GM21529 (cell line): ENCODE results near the gene ETS1.

Experiments used
- ATAC-seq: cut with Tn5 transposase; IDR thresholded peaks from one replicate; pipeline ENCODE4 v1.9.1; 2021; ENCODE audit not compliant: unreplicated experiment

Gene ETS1

DNA sequence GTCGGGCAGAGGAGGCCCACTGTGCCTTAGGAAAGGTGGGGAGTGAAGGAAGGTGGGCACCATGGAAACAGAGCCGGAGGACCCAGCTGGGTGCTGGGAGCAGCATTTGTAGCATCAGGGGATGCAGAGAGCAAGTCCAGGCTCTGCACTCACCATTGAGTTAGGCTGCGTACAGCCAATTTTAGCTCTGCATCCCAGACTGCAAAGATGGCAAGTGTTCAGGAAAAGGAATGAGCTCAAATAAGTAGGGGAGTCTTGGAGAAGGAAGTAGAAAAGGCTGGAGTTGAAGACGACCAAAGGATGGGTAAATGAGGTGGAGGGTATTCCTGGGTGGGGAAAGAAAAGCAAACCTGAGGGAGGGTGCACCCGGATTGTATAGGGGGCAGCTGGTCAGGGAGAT, 31.6 kb upstream of the ETS1 start:
- no peak for ATAC-seq

DNA sequence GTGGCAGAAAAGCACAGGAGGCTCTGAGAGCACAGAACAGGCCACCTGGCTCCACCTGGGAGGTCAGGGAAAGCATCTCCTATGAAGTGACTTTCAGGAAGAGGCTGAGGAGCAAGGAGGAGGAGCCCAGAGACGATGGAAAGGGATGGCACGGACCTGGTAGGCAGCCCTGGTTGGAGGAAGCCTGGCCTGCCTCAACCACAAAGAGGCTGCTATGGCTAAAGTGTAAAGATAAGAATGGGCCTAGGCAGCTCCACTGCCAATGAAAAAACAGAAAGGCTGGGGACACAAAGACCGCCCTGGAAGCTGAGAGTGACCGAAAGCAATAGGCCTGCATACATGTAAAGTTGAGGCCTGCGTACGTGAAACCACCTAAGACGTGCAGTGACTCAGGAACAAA, 31.2 kb upstream of the ETS1 start:
- ATAC-seq, result no peak

DNA sequence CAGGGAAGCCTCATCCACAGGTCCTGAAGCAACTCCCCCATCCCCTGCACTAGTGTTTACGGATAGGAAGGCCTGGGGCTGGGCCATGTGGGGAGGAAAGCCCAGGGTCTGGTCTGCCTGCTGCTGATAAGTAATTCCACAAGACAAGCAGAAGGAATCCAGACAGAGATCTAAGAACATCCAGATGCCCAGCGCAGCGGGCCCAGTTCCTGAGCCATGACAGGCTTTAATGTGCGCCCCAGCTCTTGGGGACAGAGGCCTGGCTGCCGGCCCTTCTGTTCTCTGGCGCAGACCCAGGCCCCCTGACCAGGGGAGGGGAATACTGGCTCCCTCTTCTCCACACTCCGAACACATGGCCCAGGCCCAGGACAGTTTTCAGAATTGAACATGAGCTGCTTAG, 28.8 kb upstream of the ETS1 start:
- ATAC-seq, result no peak

DNA sequence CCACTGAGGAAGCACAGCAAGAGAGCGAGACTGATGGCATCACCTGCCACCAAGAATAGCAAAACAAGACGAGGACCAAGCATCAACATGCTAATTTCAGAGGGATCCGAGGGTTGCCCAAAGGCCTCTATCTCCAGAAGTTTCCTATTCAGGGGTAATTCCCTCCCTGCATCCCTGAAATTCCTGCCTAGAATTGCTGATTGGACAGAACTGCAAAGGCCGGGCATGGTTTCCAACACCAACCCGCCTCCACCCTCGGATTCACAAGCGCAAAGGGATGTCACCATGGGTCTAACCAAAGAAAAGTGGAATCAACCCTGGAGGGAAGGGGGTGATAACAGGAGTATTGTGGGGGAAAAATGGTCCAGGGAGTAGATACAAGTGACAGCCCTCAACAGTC, 28.3 kb upstream of the ETS1 start:
- no peak for ATAC-seq

DNA sequence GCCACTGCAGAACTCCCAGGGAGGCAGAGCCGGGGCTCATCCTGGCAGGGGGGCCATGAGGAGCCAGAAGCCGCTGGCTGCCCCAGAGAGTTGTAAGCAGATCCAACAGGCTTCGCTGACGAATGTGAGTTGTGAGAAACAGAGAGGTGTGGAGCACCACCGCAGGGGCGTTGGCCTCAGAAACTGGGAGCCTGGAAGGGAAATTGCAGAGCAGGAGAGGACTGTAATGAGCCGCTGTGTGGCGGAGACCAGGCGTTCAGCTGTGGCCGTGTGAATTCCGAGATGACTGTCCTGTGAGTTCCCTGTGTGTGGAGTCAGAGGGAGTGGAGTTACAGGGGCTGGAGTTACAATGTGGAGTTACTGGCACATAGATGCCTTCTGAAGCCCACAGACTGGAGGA, 27.7 kb upstream of the ETS1 start:
- no peak for ATAC-seq

DNA sequence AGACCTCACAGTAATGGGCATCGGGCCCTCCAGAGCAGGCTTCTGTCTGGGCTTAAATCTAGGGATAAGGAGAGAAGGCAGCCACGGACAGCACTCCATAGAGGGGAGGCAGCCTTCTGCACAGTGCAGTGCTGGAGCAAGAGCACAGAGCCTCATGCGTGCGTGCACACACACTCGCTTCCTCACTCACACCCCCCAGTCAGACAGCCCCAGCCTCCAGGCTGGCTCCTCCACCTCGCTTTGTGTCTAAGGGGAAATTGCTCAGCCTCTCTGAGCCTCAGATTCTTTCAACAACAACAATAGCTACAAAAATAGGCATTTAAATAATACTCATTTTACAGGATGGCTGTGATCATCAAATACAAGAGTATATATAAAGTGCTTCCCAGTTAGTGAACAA, 26.7 kb upstream of the ETS1 start:
- no peak for ATAC-seq

DNA sequence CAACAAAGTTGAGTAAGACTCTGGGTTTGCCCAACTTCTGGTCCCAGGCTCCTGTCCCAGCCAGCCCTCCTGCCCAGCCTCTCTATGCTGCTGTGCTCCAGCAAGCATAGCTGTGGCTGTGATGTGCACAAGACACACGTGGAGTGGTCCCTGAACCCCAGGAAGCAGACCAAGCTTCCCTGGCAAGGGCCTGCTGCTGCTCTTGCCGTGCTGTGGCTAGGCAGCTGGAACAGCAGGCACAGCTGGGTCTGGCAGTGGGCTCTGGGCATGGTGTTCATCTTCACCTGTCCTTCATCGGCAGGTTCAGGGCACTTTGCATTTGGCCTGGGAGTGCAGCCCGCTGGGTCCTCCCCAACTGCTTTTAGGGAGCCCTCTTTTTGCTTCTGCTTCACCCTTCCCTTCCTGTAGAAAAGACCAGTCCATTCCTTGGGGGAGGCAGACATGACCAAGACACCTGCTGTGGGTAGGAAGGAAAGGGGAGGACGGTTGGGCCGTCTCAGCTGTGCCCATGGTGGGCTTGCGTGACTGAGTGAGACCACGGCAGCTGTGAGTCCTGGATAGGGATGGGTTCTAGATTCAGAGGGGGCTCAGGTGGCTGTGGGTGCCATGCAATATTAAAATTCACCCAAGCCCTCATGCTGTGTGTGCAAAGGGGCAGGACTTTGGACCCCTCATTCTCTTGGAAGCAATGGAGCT, 26.1 kb upstream of the ETS1 start:
- ATAC-seq, result no peak

DNA sequence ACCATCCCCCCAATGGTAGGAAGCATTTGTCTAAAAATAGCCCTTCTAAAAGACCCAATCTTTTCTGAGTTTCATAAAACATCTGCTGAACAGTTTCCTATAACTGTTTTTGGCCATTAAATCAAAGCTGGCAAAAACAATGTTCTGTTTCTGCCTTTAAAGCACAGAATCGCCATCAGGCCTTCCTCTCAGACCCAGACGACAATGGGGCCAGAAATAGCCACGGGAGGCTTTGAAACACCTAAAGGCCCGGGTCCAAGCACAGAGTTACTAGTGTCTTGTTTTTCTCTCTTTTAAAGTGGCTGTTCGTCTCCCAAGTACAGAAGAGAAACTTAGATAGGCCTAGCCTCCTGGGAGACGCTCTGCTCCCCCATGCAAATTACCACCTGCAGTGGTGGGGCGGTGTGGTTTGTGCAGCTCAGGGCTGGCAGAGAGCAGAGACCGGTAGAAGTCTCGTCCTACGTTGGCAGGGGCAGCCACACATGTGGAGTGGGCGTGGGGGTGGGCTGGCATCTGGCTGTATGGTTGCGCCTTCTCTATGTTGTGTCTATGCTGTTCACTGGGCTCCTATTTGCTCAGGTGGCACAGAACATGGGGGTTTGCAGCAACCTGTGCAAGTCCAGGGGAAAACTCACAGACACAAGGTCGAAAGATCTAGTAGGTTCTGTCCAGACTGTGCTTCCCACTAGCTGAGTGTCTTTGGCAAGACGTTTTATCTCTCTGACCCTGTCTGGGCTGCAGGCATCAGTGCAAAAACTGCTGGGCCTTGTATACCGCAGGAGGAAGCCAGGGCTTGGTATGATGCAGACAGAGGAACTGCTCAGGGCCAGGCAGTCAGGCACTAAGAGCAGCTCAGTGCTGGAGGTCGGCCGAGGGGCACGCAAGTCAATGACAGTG, 23.6 kb upstream of the ETS1 start:
- ATAC-seq, result peak; percentile 97

DNA sequence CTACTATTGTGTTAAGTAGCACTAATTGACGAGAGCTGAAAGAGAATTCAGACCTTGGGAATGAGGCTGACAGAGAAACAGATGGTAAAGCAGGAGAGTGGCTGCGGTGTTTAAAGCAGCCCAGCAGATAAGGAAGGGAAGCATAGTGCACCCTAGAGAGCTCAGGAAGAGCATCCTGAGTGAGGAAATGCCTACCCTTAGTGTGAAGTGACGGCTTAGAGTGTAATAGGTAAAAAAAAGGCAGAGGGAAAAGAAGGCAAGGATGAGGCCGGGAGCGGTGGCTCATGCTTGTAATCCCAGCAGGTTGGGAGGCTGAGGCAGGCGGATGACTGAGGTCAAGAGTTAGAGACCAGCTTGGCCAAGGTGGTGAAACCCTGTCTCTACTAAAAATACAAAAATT, 22.4 kb upstream of the ETS1 start:
- ATAC-seq, result no peak

DNA sequence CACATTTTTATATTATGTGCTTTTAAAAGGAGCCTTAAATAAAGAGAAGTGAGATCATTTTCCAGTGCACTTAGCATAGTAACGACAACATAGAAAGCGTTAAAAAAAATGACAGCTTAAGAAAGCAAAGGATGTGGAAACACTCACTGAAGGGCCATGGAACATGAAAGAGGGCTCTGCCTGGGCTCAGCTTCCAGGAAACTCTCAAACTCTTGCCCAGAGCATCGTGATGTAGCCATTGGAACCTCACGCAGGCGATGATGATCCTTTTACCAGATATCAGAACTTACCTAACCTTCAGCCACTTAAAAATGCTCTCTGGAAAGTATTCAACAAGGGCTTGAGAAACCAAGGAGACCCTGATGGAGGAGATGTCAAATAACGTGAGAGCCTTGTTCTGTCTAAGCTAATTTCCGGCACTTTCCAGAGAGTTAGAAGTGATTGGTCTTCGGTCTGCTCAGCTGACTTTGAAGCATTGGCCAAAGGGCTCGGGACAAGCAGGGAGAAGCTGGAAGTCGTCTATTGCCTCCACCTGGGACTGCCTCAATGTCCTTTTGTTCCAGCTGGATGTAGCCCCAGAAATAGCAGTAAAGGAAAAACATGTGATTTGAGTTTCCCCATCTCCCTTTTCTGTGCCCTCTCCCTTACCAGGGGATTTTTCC, 21.5 kb upstream of the ETS1 start:
- ATAC-seq, result no peak

DNA sequence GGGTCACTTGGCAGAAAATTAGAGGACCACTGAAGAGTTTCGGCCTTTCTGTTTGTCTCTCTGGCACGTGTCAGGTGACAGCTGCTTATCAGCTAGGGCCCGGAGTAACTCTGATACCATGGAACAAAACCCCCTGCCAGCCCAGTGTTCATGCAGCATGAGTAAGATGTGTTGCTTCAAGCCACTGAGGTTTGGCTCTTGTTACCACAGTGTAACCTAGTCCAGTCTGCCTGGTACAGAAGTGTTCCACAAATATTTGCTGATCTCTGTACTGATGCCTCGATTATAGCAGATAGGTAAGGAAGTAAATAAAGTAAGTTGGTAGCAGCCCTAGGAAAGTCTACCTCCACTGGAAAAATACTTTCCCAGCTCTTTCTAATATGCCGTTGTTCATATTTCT, 20.5 kb upstream of the ETS1 start:
- ATAC-seq, result no peak

DNA sequence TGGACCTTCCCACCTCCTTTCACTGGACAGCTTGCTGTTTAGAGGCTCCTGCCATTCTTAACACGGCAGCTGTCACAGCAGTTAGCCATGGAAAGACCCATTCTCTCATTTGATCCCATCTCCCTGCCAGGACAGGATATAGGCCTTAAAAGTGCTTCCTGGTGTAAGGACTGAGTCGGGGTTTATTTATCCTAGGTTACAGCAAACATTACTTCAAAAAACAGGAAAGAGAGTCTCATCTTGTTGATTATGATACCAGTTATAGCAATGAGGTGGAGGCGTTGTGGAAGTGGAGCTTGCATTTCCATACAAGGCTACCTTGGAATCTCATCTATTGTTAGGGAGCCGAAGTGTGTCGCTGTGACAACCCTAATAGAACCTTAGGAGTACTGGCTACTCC, 17.4 kb upstream of the ETS1 start:
- ATAC-seq, result no peak

DNA sequence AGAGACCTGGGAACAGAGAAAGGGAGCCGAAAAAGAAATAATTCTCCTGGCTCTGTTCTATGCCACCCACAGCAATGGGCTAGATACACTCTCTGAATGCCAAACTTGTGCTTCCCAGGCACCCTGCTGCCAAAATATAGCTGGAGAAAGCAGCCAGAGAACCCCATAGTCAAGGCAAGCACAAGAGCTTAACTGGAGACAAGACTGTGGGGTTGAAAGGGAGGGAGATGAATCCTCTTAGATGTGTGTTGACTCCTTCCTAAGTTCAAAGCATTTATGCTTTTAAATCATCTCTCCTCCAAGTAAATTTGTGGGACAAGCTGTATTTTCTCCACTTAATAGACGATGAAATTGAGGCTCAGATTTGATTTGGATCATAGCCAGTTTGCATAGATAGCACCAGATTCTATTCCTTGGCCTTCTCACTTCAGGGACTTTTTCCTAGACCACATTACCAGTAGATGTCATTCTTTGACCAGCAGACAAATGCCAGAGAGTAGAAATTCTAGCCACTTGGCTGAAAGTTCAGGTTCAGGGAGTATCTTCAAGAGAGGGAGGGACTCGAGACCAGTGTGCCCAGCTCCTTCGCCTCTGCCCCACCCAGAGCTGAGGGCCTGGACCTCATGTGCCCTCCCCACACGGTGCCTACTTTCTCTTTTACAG, 16.5 kb upstream of the ETS1 start:
- ATAC-seq, result no peak

DNA sequence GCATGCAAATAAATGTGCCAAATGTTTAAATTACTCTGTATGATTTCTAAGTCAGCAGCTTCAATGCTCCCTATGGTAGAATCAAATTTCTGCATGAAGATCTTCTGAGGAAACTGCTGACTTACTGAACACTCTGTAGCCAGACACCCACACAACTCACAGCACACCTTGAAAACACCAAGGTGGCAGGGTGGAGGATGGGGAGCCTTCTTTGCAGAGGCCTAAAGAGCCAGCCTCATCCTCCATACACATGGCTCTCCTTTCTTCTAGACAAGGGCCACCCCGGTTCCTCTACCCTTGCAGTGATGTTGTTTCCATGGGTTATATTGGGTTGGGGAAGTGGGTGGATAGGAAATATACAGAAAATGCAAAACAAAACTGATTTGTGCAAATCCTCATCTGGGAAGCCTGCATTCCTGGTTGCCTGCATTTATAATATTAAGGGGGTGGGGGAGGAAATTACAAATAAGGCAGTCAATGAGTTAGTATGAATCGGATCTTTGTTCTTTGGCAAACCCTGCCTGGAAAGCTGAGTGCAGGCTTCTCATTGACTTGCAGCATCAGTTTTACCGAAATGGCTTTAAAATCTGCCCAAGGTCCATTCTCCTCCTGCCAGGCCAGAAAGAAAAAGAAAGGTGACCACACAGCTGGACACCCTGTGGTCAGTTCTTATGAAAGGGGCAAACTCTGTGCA, 15.8 kb upstream of the ETS1 start:
- ATAC-seq, result no peak

DNA sequence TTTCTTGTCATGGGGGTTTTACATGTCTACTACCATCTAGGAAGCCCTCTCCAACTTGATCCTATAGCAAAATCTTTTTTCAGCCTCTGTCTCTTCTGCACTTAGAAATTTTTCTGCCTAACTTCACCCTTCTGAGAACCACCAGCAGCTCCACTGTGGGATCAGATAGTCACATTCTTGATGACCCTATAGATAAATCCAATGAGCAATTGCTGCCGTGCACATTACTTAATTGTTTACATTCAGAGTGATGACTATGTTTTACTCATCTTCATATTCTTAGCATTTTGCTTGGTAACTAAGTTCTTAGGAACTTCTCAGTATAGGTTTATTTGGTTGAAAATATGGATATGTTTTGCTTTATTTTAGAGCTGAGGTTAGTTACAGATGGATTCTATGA, 12.4 kb upstream of the ETS1 start:
- no peak for ATAC-seq

DNA sequence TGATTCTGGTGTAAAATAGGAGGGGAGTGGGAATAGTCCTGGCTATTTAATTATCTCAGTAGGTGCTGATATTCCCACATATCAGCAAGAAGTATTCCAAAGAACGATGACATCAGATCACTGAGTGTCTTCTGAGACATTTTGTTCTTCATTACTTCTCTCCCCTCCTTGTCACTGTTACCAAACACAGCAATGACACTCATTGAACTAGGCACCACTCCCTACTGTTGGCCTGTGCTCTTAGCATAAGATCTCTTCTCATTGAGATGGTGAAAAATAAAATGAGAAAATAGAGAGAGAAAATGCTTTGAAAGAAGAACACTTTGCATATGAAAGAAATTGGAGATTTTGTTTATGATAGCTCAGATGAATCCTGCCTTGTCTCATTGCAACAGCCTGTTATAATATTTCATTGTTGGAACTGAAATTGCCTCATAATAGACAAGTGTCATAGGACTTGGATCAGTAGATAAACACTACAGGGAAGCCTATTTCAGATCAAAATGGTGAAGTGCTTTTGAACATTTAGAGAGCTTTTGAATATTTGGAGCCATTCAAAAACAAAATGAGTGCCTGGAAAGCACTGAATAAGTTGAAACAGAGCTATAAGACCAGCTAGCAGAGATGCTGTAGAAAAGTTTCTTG, 11.3 kb upstream of the ETS1 start:
- no peak for ATAC-seq

DNA sequence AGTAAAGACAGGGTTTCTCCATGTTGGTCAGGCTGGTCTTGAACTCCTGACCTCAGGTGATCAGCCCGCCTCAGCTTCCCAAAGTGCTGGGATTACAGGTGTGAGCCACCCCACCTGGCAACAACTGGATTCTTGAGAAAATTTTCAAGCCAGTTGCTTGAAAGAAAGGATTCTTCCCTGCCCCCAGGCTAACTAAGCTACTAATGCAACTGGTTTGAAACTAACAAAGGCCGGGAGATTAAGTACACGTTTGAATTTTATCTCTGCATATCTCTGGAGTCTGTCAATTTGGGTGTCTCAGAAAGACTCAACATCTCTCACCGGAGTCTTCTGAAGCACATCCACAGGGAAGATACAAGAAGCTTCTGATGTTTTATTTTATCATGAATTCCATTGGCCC, 10.7 kb upstream of the ETS1 start:
- ATAC-seq, result no peak

DNA sequence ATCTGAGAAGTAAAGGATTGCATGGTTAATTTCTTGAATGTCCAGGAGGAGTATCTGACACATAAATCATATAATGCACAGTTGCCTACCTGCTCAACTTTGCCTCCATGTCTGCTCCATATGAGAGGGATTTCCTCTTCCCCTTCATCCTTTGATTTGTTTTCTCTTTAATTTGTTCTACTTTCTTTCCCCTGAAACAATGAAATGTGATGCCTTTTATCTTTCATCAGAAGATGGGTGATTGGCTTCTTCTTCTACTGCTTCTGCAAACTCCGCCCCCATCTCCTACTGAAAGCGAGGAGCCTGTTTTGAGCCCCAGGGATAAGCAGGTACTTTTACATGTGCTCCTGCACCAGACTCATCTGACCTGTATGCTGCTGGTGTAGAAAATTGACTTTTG, 9.9 kb upstream of the ETS1 start:
- ATAC-seq, result no peak

DNA sequence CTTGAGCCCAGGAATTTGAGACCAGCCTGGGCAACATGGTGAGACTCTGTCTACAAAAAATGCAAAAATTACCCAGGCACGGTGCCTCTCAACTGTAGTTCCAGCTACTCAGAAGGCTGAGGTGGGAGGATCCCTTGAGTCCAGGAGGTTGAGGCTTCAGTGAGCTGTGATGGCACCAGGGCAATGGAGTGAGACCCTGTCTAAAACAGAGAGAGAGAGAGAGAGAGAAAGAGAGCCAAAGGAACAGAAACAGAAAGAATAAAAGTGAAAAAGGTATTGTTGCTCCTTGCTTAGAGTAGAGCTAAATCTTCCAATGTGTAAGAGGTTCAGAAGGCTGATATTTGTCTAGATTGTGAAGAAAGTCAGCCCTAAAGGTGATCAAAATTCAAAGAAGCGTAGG, 8.9 kb upstream of the ETS1 start:
- no peak for ATAC-seq

DNA sequence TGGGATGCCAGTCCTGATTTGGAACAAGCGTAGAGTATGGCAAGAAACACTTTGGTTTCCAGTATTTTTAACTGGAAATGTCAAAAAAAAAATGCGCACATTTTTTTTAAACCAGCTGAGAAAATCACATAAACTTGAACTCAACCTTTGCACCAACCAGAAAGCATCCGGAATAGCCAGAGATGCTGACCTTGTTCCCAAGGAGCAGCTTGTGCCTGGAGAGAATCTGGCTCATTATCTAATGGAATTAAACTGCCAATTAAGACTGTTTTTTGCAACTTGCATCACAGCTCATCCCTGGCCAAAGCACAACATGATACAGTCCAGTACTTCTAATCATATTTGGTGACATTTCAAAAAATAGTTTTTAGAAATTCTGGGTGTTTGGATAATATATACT, 8.4 kb upstream of the ETS1 start:
- no peak for ATAC-seq

DNA sequence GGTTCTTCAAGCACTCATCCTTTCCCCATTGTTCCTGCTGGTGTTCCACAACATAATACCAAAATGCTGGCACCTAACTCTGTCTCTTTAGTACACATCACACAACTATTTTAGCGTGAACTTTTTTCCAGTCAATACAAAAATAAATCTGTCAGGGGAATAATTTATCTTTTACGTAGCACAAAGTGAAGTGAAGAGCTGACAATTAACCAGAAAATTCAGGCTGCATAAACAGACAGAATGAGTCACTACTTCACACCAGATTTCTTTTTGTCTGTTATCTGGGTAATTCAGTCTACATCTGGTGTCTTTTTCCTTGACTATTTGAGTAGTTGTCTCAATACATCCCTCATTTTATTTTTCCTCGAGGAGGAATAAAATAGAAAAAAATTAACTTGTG, 7.9 kb upstream of the ETS1 start:
- ATAC-seq, result no peak
